Inferior parietal cortex (tissue), 1 donor: Measurements from ENCODE around the gene RYR2.
A peak's percentile ranks its signal among the peaks of the same experiment; 100 is the strongest.
"Not testable (repeated sequence)": the region's sequence is repeated elsewhere in the genome, so short reads cannot be mapped to it uniquely, and the experiment has no call there.

Experiments
- DNase-seq: peaks from one replicate; pipeline ENCODE4 v3.0.0-alpha.2; 2016; ENCODE audit errors: extremely low spot score

Gene RYR2

GRCh38 chr1:237556911-237557310 is 514.9 kb downstream of the RYR2 start:
- peak; percentile 43 for DNase-seq

DNA sequence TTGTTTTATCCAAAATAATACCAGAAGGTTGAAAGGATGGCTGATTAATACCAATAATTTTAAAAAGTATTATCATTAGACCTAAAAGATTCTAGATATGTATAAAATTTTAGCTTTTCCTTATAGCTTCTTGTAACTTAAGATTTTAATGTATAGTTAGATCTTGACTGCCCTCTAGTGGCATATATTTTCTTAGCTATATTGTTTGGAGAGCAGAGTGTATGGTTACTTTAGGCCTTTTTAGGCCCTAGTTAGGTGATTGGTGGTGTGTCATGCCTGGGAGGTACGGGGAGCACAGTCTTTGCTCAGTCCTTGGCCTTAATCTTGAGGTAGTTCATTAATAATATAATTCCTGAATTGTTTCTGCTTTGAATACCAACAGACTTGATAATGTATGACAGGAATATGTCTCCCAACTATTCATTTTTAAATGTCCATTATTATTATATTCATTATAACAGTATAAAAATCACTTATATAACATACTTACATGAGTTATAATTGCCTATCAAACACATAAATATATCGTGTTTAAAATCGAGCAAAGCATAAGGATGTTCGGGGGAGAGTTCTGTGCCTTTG is 520.3 kb downstream of the RYR2 start:
- peak; percentile 90 for DNase-seq

DNA sequence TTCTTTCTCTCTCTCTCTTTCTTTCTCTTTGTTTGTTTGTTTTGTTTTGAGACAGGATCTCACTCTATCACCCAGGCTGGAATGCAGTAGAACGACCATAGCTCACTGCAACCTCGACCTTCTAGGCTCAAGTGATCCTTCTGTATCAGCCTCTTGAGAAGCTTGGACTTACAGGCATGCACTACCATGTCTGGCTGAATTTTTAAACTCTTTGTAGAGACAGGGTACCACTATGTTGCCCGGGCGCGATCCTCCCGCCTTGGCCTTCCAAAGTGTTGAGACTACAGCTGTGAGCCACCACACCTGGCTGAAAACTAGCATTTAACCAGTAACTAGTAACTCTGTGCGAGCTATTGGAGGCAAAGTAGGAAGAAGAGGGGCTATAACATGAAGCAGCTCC is 523.3 kb downstream of the RYR2 start:
- DNase-seq: no peak

GRCh38 chr1:237566581-237566980 is 524.6 kb downstream of the RYR2 start:
- no peak for DNase-seq

- DNase-seq: no peak
Measured at GRCh38 chr1:237568955-237569354, 527.0 kb downstream of the RYR2 start.

DNA sequence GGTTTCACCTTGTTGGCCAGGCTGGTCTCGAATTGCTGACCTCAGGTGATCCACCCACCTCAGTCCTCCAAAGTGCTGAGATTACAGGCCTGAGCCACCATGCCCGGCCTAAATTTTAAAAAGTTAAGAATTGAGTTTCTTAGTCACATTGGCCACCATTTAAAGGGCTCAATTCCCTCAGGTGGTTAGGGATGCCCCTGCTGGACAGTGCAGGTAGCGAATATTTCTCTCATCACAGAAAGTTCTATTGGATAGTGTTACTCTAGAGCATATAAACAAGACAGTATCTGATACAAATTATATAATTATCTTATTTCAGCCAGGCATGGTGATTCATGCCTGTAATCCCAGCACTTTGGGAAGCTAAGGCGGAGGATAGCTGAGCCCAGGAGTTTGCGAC is 528.5 kb downstream of the RYR2 start:
- no peak for DNase-seq

- DNase-seq: no peak
Measured at GRCh38 chr1:237574536-237574935, 532.6 kb downstream of the RYR2 start.

GRCh38 chr1:237578540-237578939 is 536.6 kb downstream of the RYR2 start:
- DNase-seq: no peak

GRCh38 chr1:237580726-237581125 is 538.7 kb downstream of the RYR2 start:
- DNase-seq: no peak

DNA sequence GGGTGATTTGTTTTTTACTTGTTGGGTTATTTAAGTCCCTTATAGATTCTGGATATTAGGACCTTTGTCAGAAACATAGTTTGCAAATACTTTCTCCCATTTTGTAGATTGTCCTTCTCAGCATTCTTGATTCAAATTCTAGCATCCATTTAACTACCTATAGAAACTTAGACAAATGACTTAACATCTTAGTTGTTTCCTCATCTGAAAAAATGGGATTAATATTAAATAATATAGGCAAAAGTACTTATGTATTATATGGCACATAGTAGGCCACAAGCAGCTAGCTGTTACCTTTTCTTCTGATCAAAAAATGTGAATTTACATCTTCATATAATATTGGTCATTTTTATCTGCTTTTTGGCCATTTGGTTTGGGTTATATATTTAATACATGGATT is 541.3 kb downstream of the RYR2 start:
- DNase-seq: no peak

DNA sequence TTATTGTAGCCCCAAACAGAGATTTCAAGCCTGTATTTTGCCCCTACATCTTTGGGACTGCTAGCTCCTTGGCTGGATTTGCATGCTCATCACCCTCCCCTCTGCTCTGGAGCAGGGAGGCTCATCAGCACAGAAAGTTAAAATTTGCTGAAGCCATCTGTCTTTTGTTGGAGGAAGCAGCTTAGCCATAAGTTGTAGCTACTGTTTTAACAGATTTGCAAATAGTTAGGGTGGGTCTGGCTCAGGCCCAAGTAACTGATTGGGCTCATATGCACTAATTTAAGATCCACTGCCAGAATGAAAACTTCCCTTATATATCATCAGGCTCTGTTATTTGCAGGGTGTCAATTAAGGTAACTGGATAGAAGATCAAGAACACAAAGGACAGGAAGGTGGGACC is 541.8 kb downstream of the RYR2 start:
- DNase-seq: no peak

- DNase-seq: no peak
Measured at GRCh38 chr1:237590386-237590785, 548.4 kb downstream of the RYR2 start.

DNA sequence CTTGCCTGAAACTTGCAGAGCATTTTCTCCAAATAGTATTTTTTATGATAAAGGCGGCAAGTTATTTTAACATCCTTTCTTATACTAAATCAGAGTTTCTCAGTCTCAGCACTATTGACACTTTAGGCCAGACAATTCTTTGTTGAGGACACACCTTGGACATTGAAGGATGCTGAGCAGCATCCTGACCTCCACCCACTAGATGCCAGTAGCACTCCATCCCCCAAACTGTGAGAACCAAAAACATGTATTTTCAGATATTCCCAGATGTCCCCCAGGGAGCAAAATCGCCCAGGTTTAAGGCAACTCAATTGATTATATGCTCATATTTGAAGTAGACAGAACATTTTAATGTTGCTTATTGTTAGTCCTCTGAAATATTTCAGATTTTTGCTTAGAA is 549.4 kb downstream of the RYR2 start:
- no peak for DNase-seq

DNA sequence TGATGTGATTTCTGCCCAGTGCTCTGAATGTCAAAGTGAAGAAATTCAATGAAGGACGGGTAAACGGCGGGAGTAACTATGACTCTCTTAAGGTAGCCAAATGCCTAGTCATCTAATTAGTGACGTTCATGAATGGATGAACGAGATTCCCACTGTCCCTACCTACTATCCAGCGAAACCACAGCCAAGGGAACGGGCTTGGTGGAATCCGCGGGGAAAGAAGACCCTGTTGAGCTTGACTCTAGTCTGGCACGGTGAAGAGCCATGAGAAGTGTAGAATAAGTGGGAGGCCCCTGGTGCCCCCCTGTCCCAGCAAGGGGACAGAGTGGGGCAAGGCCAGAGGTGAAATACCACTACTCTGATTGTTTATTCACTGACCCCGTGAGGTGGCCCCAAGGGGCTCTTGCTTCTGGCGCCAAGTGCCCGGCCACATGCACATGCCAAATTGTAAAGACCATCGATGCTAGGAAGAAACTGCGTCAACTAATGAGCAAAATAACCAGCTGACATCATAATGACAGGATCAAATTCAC is 561.1 kb downstream of the RYR2 start:
- DNase-seq: not testable (repeated sequence)

- DNase-seq: no peak
Measured at GRCh38 chr1:237608433-237608832, 566.4 kb downstream of the RYR2 start.

- DNase-seq: no peak
Measured at GRCh38 chr1:237610157-237610556, 568.2 kb downstream of the RYR2 start.

- DNase-seq: no peak
Measured at GRCh38 chr1:237613984-237614383, 572.0 kb downstream of the RYR2 start.

GRCh38 chr1:237619553-237619952 is 577.6 kb downstream of the RYR2 start:
- no peak for DNase-seq

DNA sequence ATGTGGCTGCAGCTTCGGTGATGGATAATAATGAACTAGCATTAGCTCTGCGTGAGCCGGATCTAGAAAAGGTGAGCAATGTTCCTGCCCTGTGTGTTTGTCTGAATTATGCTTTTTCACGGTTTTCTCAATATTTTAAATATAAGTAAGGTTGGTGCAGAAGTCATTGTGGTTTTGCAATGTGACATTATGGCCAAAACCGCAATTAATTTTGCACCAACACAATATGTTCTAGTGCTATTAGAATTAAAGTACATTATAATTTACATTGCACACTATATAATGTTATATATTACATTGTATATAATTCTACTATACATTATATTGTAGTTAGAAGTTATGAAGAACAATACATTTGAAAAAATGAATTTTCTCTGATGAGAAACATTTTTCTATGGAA is 592.9 kb downstream of the RYR2 start:
- no peak for DNase-seq

- no peak for DNase-seq
Measured at GRCh38 chr1:237638555-237638954, 596.6 kb downstream of the RYR2 start.

DNA sequence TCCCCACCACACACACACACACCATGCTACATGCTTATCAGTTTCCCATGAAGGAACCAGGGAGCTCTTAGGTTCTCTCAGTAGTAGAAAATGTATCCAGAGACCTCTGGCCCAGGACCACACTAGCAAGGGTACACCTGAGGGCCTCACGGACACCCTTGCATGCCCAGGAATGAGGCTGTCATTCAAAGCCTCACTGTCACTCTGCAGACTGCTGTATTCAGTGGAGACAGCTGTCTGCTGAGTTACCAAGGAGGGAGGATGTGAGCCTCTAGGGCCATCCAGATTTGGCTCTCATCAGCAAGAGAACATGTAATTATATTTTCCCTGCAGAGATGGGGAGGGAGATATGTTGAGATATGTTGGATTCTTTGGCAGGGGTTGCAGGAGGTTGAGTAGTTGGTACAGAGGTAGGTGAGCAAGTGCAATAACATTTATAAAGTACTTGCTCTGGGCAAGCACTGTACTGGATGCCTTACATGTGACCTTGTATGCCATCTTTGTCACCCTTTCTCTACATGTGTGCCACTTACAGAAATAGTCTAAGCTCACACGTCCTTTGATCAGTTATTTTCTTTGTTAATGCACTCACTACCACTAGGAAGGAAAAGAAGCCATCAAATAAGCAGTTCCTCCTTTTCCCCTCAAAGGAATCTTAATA is 598.2 kb downstream of the RYR2 start:
- no peak for DNase-seq

- DNase-seq: no peak
Measured at GRCh38 chr1:237640966-237641365, 599.0 kb downstream of the RYR2 start.

- no peak for DNase-seq
Measured at GRCh38 chr1:237650809-237651208, 608.8 kb downstream of the RYR2 start.

DNA sequence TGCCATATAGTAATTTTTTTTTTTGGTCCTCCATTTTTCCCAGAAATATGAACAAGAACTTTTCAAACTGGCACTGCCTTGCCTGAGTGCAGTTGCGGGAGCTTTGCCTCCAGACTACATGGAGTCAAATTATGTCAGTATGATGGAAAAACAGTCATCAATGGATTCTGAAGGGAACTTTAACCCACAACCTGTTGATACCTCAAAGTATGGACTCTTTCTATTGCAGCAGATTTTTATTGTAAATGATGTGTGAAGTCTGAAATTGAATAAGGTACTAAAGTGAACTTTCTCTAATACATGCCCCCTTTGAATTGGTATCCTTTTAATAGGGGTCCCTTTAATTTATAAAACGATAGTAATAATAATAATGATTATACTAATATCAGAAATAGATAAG is 613.8 kb downstream of the RYR2 start:
- no peak for DNase-seq
